HL-60 (cell line): Measurements from ENCODE around the gene PANK4.

Experiments used
- GABPA ChIP-seq: IDR thresholded peaks from 2 replicates; pipeline ENCODE4 v1.6.1; 2012; ENCODE audit warnings: low read depth
- POLR2AphosphoS5 ChIP-seq: IDR thresholded peaks from 2 replicates; pipeline ENCODE4 v1.6.1; 2012; ENCODE audit warnings: low read depth
- REST ChIP-seq: IDR thresholded peaks from 2 replicates; pipeline ENCODE4 v1.6.1; 2012; ENCODE audit warnings: low read depth; ENCODE audit not compliant: insufficient replicate concordance
- TF ChIP-seq, protein P1 (sequence below): IDR thresholded peaks from one replicate; pipeline ENCODE4 v1.5.1; 2011; ENCODE audit warnings: low read length, control low read depth, inconsistent platforms; ENCODE audit not compliant: insufficient read depth

GRCh38 chr1:2539312-2539907 lies 13.0 kb upstream of the PANK4 start:
- TF ChIP-seq POLR2AphosphoS5 (no peak), REST (no peak), GABPA (no peak)
- TF ChIP-seq, protein P1, sequence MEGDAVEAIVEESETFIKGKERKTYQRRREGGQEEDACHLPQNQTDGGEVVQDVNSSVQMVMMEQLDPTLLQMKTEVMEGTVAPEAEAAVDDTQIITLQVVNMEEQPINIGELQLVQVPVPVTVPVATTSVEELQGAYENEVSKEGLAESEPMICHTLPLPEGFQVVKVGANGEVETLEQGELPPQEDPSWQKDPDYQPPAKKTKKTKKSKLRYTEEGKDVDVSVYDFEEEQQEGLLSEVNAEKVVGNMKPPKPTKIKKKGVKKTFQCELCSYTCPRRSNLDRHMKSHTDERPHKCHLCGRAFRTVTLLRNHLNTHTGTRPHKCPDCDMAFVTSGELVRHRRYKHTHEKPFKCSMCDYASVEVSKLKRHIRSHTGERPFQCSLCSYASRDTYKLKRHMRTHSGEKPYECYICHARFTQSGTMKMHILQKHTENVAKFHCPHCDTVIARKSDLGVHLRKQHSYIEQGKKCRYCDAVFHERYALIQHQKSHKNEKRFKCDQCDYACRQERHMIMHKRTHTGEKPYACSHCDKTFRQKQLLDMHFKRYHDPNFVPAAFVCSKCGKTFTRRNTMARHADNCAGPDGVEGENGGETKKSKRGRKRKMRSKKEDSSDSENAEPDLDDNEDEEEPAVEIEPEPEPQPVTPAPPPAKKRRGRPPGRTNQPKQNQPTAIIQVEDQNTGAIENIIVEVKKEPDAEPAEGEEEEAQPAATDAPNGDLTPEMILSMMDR = no peak
